Hepatic stellate cell (primary cell): ENCODE data around the gene NOTUM.

Source experiments
- DNase-seq: peaks from one replicate; pipeline ENCODE4 v3.0.0; 2011; ENCODE audit warnings: low spot score

Gene NOTUM

GRCh38 chr17:81909966-81910839 is 50.8 kb downstream of the NOTUM start:
- peak; percentile 47 for DNase-seq

- no peak for DNase-seq
Observed at GRCh38 chr17:81909231-81909630, 51.8 kb downstream of the NOTUM start.

- no peak for DNase-seq
Observed at GRCh38 chr17:81908793-81909192, 52.2 kb downstream of the NOTUM start.

- DNase-seq = no peak
Observed at GRCh38 chr17:81907219-81908145, 53.5 kb downstream of the NOTUM start.

GRCh38 chr17:81906476-81907218 is 54.3 kb downstream of the NOTUM start:
- DNase-seq = no peak

GRCh38 chr17:81905993-81906392 is 55.0 kb downstream of the NOTUM start:
- no peak for DNase-seq

GRCh38 chr17:81905424-81905875 is 55.5 kb downstream of the NOTUM start:
- no peak for DNase-seq

GRCh38 chr17:81904600-81905423 is 56.2 kb downstream of the NOTUM start:
- no peak for DNase-seq

GRCh38 chr17:81903896-81904599 is 56.9 kb downstream of the NOTUM start:
- DNase-seq = no peak

- no peak for DNase-seq
Observed at GRCh38 chr17:81903415-81903831, 57.6 kb downstream of the NOTUM start.

- no peak for DNase-seq
Observed at GRCh38 chr17:81902653-81903414, 58.2 kb downstream of the NOTUM start.
